HT-29 (cell line): ENCODE results near the gene CAPN9. TPM values are rescaled to one million over a fixed set of nuclear protein-coding genes. Genes with fewer than 3 reads are reported as not detected.
A peak's percentile ranks its signal among the peaks of the same experiment; 100 is the strongest.

ENCODE experiments used
- DNase-seq: peaks from one replicate; pipeline ENCODE4 v3.0.0-alpha.2; 2015; ENCODE audit warnings: low spot score
- total RNA-seq: library from RNA; depleted of rRNA; stranded (reverse); fragments of >200 nt; shearing (Covaris generic); gene quantifications from 2 replicates; pipeline ENCODE4 v1.2.3, GENCODE V29; 2014

Gene CAPN9
- total RNA-seq, 1 experiment from 2014 or later: 1.8 TPM

- no peak for DNase-seq
Measured at GRCh38 chr1:230770317-230770716, 23.1 kb downstream of the CAPN9 start.

GRCh38 chr1:230771773-230772354 lies 24.7 kb downstream of the CAPN9 start:
- no peak for DNase-seq

GRCh38 chr1:230772457-230773395 lies 25.5 kb downstream of the CAPN9 start:
- DNase-seq: peak; percentile 81

GRCh38 chr1:230773396-230774033 lies 26.3 kb downstream of the CAPN9 start:
- no peak for DNase-seq

GRCh38 chr1:230778916-230779590 lies 31.9 kb downstream of the CAPN9 start:
- no peak for DNase-seq

GRCh38 chr1:230781131-230781530 lies 33.9 kb downstream of the CAPN9 start:
- DNase-seq: no peak

GRCh38 chr1:230781594-230781993 lies 34.4 kb downstream of the CAPN9 start:
- DNase-seq: no peak

- no peak for DNase-seq
Measured at GRCh38 chr1:230784163-230784562, 37.0 kb downstream of the CAPN9 start.

GRCh38 chr1:230785636-230786384 lies 38.6 kb downstream of the CAPN9 start:
- DNase-seq: no peak

- DNase-seq: no peak
Measured at GRCh38 chr1:230786385-230786753, 39.2 kb downstream of the CAPN9 start.

GRCh38 chr1:230787471-230787870 lies 40.3 kb downstream of the CAPN9 start:
- DNase-seq: no peak

- no peak for DNase-seq
Measured at GRCh38 chr1:230788561-230789275, 41.5 kb downstream of the CAPN9 start.

GRCh38 chr1:230790026-230790425 lies 42.8 kb downstream of the CAPN9 start:
- no peak for DNase-seq

GRCh38 chr1:230791986-230792564 lies 44.9 kb downstream of the CAPN9 start:
- DNase-seq: no peak

- peak; percentile 9 for DNase-seq
Measured at GRCh38 chr1:230792691-230793462, 45.7 kb downstream of the CAPN9 start.

- DNase-seq: no peak
Measured at GRCh38 chr1:230793463-230793745, 46.2 kb downstream of the CAPN9 start.

GRCh38 chr1:230794431-230794830 lies 47.2 kb downstream of the CAPN9 start:
- DNase-seq: no peak

- no peak for DNase-seq
Measured at GRCh38 chr1:230794871-230795605, 47.9 kb downstream of the CAPN9 start.

GRCh38 chr1:230796626-230797025 lies 49.4 kb downstream of the CAPN9 start:
- DNase-seq: no peak
